ENCODE measurements around the gene ELMO3. TPM values are rescaled to one million over a fixed set of nuclear protein-coding genes. Genes with fewer than 3 reads are reported as not detected.

ELMO3 gene
- total and polyA plus RNA-seq, 2 of the 13 experiments (the other 11 are each of a cell fraction or from before 2014, with no cell fraction given) = 2.6 to 4.0 TPM

- TF ChIP-seq RXRA (CRISPR knock-in tag; IDR thresholded peaks at IDR 0.05) = no peak
- TF ChIP-seq ZNF235 (CRISPR knock-in tag; IDR thresholded peaks at IDR 0.05; ENCODE audit: borderline replicate concordance) = no peak
- TF ChIP-seq SIX4 (CRISPR knock-in tag; IDR thresholded peaks at IDR 0.05) = no peak
- no peak for TF ChIP-seq ZSCAN31 (CRISPR knock-in tag; IDR thresholded peaks at IDR 0.05; ENCODE audit: low read depth)
- TF ChIP-seq SNAPC5 (CRISPR knock-in tag; IDR thresholded peaks at IDR 0.05; ENCODE audit: borderline replicate concordance) = no peak
- no peak for TF ChIP-seq ZNF747 (CRISPR knock-in tag; IDR thresholded peaks at IDR 0.05; ENCODE audit: borderline replicate concordance)
- TF ChIP-seq ATAD3A (CRISPR knock-in tag; IDR thresholded peaks at IDR 0.05) = no peak
- TF ChIP-seq AGO2 (optimal IDR thresholded peaks at IDR 0.05; ENCODE audit: low read depth, low read length) = peak; percentile 9
- peak; percentile 20; the same call in 1 of the 2 replicates for TF ChIP-seq ZNF563 (CRISPR knock-in tag; IDR thresholded peaks at IDR 0.05)
- no peak for TF ChIP-seq ZFYVE20 (CRISPR knock-in tag; IDR thresholded peaks at IDR 0.05; ENCODE audit: borderline replicate concordance, low read depth)
- no peak for TF ChIP-seq PPARG (CRISPR knock-in tag; conservative IDR thresholded peaks at IDR 0.05)
- no peak for TF ChIP-seq ZMYM4 (CRISPR knock-in tag; IDR thresholded peaks at IDR 0.05)
- TF ChIP-seq ZNF607 (CRISPR knock-in tag; IDR thresholded peaks at IDR 0.05; ENCODE audit: borderline replicate concordance) = no peak
- TF ChIP-seq ZNF10 (CRISPR knock-in tag; IDR thresholded peaks at IDR 0.05; ENCODE audit: borderline replicate concordance, low read depth) = no peak
- 0 out of 2 replicates have a peak, but pooled peaks have one; percentile 51 for TF ChIP-seq ZNF446 (CRISPR knock-in tag; IDR thresholded peaks at IDR 0.05)
- no peak for TF ChIP-seq ZNF558 (CRISPR knock-in tag; IDR thresholded peaks at IDR 0.05; ENCODE audit: borderline replicate concordance)
- TF ChIP-seq RFXANK (CRISPR knock-in tag; IDR thresholded peaks at IDR 0.05) = no peak
- TF ChIP-seq FUBP1 (CRISPR knock-in tag; IDR thresholded peaks at IDR 0.05; ENCODE audit: borderline replicate concordance) = no peak
- TF ChIP-seq ETV5 (CRISPR knock-in tag; IDR thresholded peaks at IDR 0.05; ENCODE audit: borderline replicate concordance) = no peak
- no peak for TF ChIP-seq ZNF136 (CRISPR knock-in tag; IDR thresholded peaks at IDR 0.05; ENCODE audit: low read depth)
- no peak for TF ChIP-seq IKZF5 (CRISPR knock-in tag; IDR thresholded peaks at IDR 0.05)
- no peak for TF ChIP-seq ARID4A (CRISPR knock-in tag; IDR thresholded peaks at IDR 0.05; ENCODE audit: borderline replicate concordance)
- no peak for TF ChIP-seq CAMTA2 (CRISPR knock-in tag; IDR thresholded peaks at IDR 0.05; ENCODE audit: borderline replicate concordance)
- TF ChIP-seq TAF1 (CRISPR knock-in tag; IDR thresholded peaks at IDR 0.05) = no peak
Observed at GRCh38 chr16:67174706-67175231, 24.2 kb upstream of the ELMO3 start (continued).

Measured in HepG2 (cell line).